Activated T-helper 2 cell treated with anti-CD3 and anti-CD28 coated beads, Interferon-gamma antibody, Interleukin-2, Interleukin-4, amounts not matched to agents 10 μg/mL and 5 μg/mL and 100 μg/mL, durations not matched to agents 14 hours and 24 hours and 36 hours (primary cell): ENCODE results near the gene IMPA2. TPM values are rescaled to one million over a fixed set of nuclear protein-coding genes. Genes with fewer than 3 reads are reported as not detected.

Experiments
- DNase-seq: peaks from one replicate; pipeline ENCODE4 v3.0.0; 2021; ENCODE audit warnings: low spot score
- H3K27ac Mint-ChIP-seq: one replicate; pipeline ENCODE4 v1.8.0; 2021; ENCODE audit warnings: mixed read lengths
- H3K27me3 Mint-ChIP-seq: one replicate; pipeline ENCODE4 v1.8.0; 2021; ENCODE audit warnings: low read depth, mixed read lengths
- H3K36me3 Mint-ChIP-seq: one replicate; pipeline ENCODE4 v1.8.0; 2021; ENCODE audit warnings: low read depth, mixed read lengths
- H3K4me1 Mint-ChIP-seq: one replicate; pipeline ENCODE4 v1.8.0; 2021; ENCODE audit warnings: low read depth, mixed read lengths
- H3K4me3 Mint-ChIP-seq: one replicate; pipeline ENCODE4 v1.8.0; 2021; ENCODE audit warnings: low read depth, mild to moderate bottlenecking, moderate library complexity, mixed read lengths
- H3K9me3 Mint-ChIP-seq: one replicate; pipeline ENCODE4 v1.8.0; 2021; ENCODE audit warnings: mixed read lengths
- intact Hi-C: fragments of 100-400 bp; cut with micrococcal nuclease; formaldehyde crosslinking; loops from one replicate; pipeline ENCODE4 v1.15.1; 2023
- total RNA-seq: library from RNA; stranded (reverse); gene quantifications from 2 replicates; pipeline ENCODE4 v1.2.3, GENCODE V29; 2022

Gene IMPA2
- total RNA-seq, 1 donor from 2014 or later = 22.2 TPM

DNA sequence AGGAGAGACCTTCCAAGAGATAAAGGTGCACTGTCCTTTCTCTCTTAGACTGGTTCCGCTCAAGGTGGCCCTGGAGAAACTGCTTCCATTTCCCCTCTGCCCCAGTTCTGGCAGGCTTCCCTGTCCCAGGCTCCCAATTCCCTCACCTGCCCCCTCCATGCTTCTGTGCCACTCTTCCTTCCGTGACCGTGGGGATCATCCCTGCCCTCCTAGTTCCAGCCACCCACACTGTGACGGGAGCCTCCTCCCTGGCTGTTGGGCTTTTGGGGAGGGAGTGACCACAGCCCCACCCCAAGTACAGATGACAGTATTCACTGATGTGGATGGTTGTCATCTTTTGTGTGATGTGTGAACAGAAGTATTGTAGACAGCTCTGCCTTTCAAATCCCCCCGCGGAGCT, 2.8 kb downstream of the IMPA2 start:
- Mint-ChIP-seq H3K4me1 (peaks cover 16% of the 10 kb centered on the region), H3K27me3 (peaks cover 9% of the 10 kb centered on the region), H3K27ac (no peak overlapping the region), H3K4me3 (no peak overlapping the region), H3K36me3 (no peaks in the 10 kb centered on the region), H3K9me3 (no peaks in the 10 kb centered on the region)
- no peak for DNase-seq
- intact Hi-C loops = loop anchor here (5.0 kb wide), 2 partner anchors 393 to 423 kb away; partner anchors contain the start of genes AFG3L2 and PRELID3A

DNA sequence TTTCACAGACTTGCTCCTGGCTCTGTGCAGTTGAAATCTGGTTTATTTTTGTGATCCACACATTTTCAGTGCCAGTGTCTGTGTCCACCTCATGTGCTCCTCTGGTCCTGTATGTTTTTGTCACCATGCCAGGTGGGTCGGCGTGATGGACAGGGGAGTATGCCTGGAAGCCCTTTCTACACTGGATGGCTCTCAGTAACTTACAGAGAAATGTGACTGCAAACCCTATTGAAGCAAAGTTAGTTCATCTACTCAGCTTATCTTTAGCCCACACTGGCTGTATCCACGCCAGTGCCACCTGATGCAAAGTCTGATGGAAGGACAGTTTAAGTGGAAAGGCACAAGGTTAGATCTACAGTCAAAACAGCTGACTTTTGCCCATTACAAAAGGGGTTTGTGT, 4.3 kb downstream of the IMPA2 start:
- Mint-ChIP-seq H3K27me3 (peaks cover 9% of the 10 kb centered on the region), H3K27ac (no peak overlapping the region), H3K4me1 (peaks cover 10% of the 10 kb centered on the region), H3K9me3 (no peaks in the 10 kb centered on the region), H3K36me3 (no peaks in the 10 kb centered on the region), H3K4me3 (no peak overlapping the region)
- no peak for DNase-seq
- intact Hi-C loops = no loop called here

DNA sequence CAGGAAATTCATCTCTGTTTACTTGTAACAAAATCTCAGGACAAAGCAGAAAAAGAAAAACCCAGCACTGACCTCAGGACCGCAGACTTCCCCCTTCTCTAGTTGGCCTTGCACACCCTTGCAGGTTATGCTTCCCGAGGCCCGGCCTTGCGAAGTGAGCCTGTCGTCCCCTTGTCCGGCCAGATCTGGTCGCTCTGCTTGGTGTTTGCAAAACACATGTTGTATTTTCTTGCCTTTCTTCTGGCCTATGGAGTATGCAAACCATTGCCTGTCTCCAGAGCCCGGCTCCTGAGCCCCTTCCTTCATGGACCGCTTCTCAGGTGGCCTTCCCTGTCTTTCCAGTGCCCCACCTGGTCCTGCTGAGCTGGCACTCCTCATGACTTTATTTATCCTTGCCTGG, 4.8 kb downstream of the IMPA2 start:
- Mint-ChIP-seq H3K4me3 (no peak overlapping the region), H3K27ac (no peak overlapping the region), H3K27me3 (peaks cover 9% of the 10 kb centered on the region), H3K4me1 (peaks cover 10% of the 10 kb centered on the region), H3K9me3 (no peaks in the 10 kb centered on the region), H3K36me3 (no peaks in the 10 kb centered on the region)
- intact Hi-C loops = no loop called here
- no peak for DNase-seq

DNA sequence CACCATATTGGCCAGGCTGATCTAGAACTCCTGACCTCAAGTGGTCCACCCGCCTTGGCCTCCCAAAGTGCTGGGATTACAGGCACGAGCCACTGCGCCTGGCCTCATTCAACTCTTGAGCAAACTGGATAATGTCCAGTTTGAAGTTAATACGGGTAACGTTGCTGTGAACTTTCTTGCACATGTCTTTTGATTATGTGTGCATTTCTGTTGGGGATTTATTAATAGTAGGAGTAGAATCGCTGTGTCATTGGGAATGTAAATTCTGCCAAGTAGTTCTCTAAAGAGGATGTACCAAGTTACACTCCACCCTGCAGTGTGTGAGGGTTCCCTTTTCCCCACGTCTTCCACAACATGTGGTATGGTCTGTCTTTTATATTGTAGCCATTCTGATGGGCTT, 6.2 kb downstream of the IMPA2 start:
- H3K4me3 Mint-ChIP-seq = no peak overlapping the region
- peaks cover 7% of the 10 kb centered on the region for H3K27me3 Mint-ChIP-seq
- intact Hi-C loops = no loop called here
- H3K36me3 Mint-ChIP-seq = no peaks in the 10 kb centered on the region
- peaks cover 5% of the 10 kb centered on the region for H3K4me1 Mint-ChIP-seq
- DNase-seq = no peak
- no peaks in the 10 kb centered on the region for H3K9me3 Mint-ChIP-seq
- no peak overlapping the region for H3K27ac Mint-ChIP-seq

DNA sequence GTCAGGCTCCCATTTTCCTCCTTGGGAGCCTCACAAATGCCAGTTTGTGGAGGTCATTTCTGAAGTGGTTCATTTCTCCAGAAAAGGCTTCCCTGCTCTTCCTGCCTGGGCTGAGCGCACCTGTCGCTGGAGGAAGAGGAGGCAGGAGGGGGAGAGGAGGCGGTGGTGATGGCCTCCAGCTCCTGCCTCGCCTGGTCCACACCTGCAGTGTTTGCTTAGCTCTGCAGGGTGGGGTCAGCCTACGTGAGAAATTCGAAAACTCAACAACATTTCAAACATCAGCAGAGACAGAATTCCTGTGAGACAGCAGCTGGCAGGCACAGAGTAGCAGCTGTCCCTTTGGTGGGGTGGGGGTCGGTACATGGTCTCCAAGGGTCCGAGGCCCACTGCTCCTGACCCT, 7.9 kb downstream of the IMPA2 start:
- no peaks in the 10 kb centered on the region for H3K9me3 Mint-ChIP-seq
- DNase-seq = no peak
- intact Hi-C loops = no loop called here
- no peak overlapping the region for H3K4me3 Mint-ChIP-seq
- no peak overlapping the region for H3K27ac Mint-ChIP-seq
- H3K4me1 Mint-ChIP-seq = no peaks in the 10 kb centered on the region
- H3K27me3 Mint-ChIP-seq = no peaks in the 10 kb centered on the region
- H3K36me3 Mint-ChIP-seq = no peaks in the 10 kb centered on the region

DNA sequence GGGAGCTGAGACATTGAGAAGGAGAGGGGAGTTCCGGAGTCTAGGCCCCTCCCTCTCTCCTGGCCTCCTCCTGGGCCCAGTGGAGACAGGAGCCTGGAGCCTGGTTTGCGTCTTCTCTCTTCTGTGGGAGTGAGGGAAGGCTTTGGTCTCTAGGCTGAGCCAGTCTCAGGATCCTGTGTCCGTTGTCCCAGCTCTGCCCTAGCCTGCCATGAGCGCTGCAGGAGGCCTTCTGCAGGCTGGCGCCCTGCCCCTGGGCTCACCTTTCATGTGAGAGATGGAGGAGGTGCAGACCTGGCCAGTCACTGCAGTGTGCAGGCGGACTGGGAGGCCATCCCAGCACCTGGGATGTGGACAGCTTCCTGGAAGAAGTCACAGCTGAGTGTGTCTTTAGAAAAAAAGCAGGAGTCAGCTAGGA, 8.7 kb downstream of the IMPA2 start:
- DNase-seq = no peak
- intact Hi-C loops = no loop called here
- no peaks in the 10 kb centered on the region for H3K36me3 Mint-ChIP-seq
- H3K4me1 Mint-ChIP-seq = no peaks in the 10 kb centered on the region
- H3K27me3 Mint-ChIP-seq = no peaks in the 10 kb centered on the region
- H3K4me3 Mint-ChIP-seq = no peak overlapping the region
- H3K27ac Mint-ChIP-seq = no peak overlapping the region
- no peaks in the 10 kb centered on the region for H3K9me3 Mint-ChIP-seq

DNA sequence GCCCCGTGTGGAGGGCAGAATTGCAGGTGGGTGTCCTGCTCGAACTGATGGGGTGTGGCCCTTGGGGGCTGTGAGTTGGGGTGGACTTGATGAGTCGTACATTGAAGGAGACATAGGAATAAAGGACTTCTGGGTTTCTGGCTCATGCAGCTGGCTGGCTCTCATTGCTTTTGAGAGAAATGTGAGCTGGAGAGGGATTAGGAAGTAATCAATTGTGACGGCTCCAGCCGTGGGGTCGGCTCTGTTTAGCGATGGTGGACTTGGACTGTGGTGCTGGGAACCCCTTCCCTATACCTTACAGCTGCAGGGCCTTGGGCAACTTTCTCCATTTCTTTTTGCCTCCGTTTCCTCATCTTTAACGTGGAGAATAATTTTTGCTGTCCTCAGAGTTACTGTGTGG, 9.2 kb downstream of the IMPA2 start:
- Mint-ChIP-seq H3K36me3 (no peaks in the 10 kb centered on the region), H3K27ac (no peak overlapping the region)
- intact Hi-C loops = no loop called here

DNA sequence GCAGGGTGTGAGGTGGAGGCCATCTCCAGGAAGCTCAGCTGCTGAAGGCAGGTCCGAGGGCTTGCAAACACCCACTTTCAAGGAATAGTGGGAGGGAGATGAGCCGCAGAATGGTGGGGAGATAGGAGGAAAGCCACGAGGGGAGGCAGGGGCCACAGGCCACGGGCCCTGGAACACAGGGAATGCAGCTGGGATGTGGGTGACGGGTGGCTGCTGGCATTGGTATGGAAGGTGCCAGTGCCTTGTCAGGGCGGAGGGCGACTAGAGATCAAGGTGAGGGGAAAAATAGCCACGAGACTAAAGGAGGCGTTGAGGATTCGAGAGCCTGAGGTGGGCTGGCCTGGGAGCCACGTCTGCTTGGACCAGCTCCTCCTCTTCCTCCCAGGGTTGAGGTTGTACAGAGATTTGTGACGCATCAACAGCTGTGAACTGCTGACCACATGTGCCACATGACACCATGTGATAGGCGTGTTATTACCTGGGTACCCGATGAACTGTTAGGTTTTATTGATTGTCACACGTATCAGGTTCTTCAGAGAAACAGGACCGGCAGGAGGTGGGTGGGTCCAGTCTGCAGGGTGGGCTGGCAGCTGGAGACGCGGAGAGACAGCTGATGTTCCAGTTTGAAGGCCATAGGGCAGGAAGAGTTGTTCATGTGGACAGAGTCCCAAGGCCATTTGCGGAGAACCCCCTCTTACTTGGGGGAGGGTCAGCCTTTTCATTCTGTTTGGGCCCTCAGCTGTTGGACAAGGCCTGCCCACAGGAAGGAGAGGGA, 9.9 kb downstream of the IMPA2 start:
- Mint-ChIP-seq H3K4me1 (peaks cover 10% of the 10 kb centered on the region), H3K27ac (no peak overlapping the region), H3K36me3 (no peaks in the 10 kb centered on the region), H3K4me3 (no peak overlapping the region), H3K27me3 (no peaks in the 10 kb centered on the region), H3K9me3 (no peaks in the 10 kb centered on the region)
- intact Hi-C loops = no loop called here
- no peak for DNase-seq

More for the DNA sequence above, 9.2 kb downstream of the IMPA2 start:
- no peaks in the 10 kb centered on the region for H3K9me3 Mint-ChIP-seq
- DNase-seq = no peak
- peaks cover 5% of the 10 kb centered on the region for H3K4me1 Mint-ChIP-seq
- H3K27me3 Mint-ChIP-seq = no peaks in the 10 kb centered on the region
- H3K4me3 Mint-ChIP-seq = no peak overlapping the region

DNA sequence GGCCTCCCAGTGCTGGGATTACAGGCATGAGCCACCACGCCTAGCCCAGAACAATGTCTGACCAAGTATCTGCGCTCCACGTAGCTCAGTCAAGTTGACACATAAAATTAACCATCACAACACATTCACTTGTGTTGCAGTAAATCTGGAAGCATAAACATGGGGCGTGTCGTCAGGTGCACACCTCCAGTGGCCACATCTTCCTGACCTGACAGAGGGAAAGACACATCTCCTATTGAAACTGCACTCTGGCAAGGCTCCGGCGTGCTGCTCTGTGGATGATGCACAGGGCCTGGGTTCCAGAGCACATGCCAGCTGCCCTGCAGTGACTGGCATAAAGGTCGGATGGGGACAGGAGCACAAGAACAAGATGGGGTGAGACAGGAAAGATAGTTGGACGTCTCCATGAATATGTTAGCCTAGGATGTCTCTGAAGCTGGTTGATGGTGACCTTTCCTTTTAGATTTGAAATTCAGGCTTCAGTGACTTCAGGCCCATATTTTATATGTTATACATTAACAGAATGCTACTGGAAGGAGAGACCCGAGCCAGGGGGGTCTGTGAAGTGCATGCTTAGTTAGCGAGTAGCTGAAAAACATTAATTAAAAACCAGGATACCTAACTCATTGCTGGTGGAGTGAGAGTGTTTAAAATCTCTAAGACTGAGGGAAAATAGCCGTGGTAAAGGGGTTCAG, 10.9 kb downstream of the IMPA2 start:
- H3K9me3 Mint-ChIP-seq = no peaks in the 10 kb centered on the region
- H3K27ac Mint-ChIP-seq = no peak overlapping the region
- H3K4me3 Mint-ChIP-seq = no peak overlapping the region
- DNase-seq = no peak
- no peaks in the 10 kb centered on the region for H3K27me3 Mint-ChIP-seq
- intact Hi-C loops = no loop called here
- no peaks in the 10 kb centered on the region for H3K36me3 Mint-ChIP-seq
- H3K4me1 Mint-ChIP-seq = peaks cover 11% of the 10 kb centered on the region

DNA sequence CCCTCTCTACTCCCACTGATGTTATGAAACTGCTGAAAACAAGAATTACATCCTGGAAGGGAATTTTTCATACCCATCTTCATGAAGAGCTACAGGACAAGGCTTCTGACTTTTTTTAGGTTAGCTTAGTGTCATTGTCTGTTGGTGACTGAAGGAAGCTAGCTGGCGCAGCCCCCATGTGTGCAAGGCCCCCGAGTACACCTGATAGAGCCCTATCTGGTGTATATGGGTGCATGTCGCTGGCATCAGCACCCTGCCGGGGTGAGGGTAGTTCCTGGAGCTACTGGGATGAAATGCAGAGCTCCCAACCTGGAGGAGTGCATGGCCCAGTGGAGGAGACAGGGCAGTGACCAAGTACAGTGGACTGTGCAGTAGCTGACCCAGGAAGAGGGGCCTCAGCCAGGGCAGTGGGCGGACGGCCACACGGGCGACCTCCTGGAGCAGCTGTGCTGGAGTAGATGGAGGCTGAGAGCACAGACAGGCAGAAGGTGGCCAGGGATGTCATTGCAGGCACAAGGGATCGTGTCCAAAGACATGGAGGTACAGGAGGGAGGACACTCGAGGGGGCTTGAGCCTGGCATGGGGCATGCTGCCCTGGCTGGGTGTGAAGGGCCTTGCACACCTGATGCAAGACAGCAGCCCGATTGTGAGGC, 12.1 kb downstream of the IMPA2 start:
- no peak for DNase-seq
- H3K27ac Mint-ChIP-seq = no peak overlapping the region
- intact Hi-C loops = no loop called here
- no peaks in the 10 kb centered on the region for H3K9me3 Mint-ChIP-seq
- no peak overlapping the region for H3K4me3 Mint-ChIP-seq
- no peaks in the 10 kb centered on the region for H3K36me3 Mint-ChIP-seq
- H3K27me3 Mint-ChIP-seq = no peaks in the 10 kb centered on the region
- H3K4me1 Mint-ChIP-seq = peaks cover 11% of the 10 kb centered on the region

DNA sequence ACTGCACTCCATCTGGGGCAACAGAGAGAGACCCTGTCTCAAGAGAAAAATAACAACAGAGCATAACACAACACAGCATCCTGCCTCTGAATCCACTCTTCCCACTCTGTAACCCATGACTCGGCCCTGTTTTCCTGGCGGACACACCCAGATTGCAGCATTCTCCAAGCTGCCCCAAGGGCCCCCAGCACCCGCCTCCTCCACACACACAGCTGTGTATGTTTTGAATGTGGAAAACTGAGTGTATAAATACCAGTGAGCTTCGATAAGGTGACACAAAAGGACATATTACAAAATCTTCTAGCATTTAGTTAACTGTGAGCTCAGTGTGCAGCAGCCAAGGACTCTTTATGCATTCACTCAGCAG, 13.0 kb downstream of the IMPA2 start:
- intact Hi-C loops = loop anchor here (2.0 kb wide), 1 partner anchor 262 kb away; no protein-coding TSS in a partner anchor
- DNase-seq = no peak
- no peaks in the 10 kb centered on the region for H3K27me3 Mint-ChIP-seq
- peaks cover 11% of the 10 kb centered on the region for H3K4me1 Mint-ChIP-seq
- H3K9me3 Mint-ChIP-seq = no peaks in the 10 kb centered on the region
- H3K27ac Mint-ChIP-seq = no peak overlapping the region
- H3K36me3 Mint-ChIP-seq = no peaks in the 10 kb centered on the region
- H3K4me3 Mint-ChIP-seq = no peak overlapping the region

DNA sequence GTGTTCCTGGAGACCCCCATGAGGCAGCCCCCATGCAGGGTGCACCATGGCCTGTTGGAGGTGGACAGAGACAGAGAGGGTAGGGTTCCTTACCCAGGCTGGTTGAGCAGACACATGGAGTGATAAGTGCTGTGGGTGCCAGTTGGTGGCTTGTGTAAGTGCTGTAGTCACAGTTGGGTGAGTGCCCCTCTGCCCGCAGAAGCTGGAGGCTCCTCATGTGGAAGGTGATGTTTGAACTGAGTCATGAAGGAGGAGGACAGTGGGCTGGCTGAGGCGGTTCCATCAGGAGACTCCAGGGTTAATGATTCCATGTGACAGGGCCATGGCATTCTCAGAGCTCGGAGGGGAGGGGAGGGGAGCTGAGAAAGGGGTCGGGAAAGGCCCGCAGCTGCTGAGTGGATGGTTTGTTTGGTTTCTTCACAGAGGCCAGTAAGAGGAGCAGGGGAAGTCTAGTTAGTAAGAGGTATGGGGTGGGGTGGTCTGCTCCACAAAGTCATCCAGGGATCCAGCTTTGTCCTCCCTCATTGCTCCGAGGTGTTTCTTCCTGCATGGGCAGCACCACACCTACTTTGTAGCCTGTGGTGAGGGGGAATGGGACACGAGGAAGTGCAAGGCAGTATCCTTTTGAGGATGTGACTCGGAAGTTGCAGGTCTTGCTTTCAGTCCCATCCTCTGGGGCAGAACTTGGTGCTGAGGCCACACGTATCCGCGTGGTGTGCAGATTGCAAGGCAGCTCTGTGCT, 13.6 kb downstream of the IMPA2 start:
- H3K4me3 Mint-ChIP-seq = no peak overlapping the region
- no peak overlapping the region for H3K27ac Mint-ChIP-seq
- no peaks in the 10 kb centered on the region for H3K27me3 Mint-ChIP-seq
- no peaks in the 10 kb centered on the region for H3K36me3 Mint-ChIP-seq
- H3K9me3 Mint-ChIP-seq = no peaks in the 10 kb centered on the region
- peaks cover 11% of the 10 kb centered on the region for H3K4me1 Mint-ChIP-seq
- intact Hi-C loops = loop anchor here (1.0 to 5.0 kb wide), 3 partner anchors 42 to 262 kb away; no protein-coding TSS in a partner anchor
- DNase-seq = no peak
